Heart left ventricle (tissue), 16 donors: ENCODE results near the gene POU3F3. TPM values are rescaled to one million over a fixed set of nuclear protein-coding genes. Genes with fewer than 3 reads are reported as not detected.

Experiments
- ATAC-seq, 4 donors: fragments of 200-7000 bp; cut with Tn5 transposase; one replicate each; pipeline ENCODE4 v1.9.1; 2020 to 2022; ENCODE audit warnings: moderate library complexity in 4 of 4, mild to moderate bottlenecking in 3 of 4, moderate number of reproducible peaks in 1 of 4
- DNase-seq, 5 donors: peaks; one replicate each; pipeline ENCODE4 v3.0.0-alpha.2; 2020
- H3K27ac ChIP-seq, 12 donors: fragments of 200-600 bp; sonication (generic) in 4 of 12; one replicate each; pipeline versions ENCODE4 v1.5.0 to v1.8.0; 2016 to 2022; ENCODE audit warnings: mild to moderate bottlenecking in 2 of 12
- H3K27me3 ChIP-seq, 9 donors: fragments of 200-600 bp; sonication (generic) in 2 of 9; one replicate each; pipeline versions ENCODE4 v1.5.1 to v1.8.0; 2016 to 2022; ENCODE audit warnings: mild to moderate bottlenecking in 3 of 9
- H3K36me3 ChIP-seq, 9 donors: fragments of 200-600 bp; sonication (generic) in 2 of 9; one replicate each; pipeline versions ENCODE4 v1.5.0 to v1.8.0; 2018 to 2022; ENCODE audit warnings: mild to moderate bottlenecking in 2 of 9
- H3K4me1 ChIP-seq, 12 donors: fragments of 200-600 bp; sonication (generic) in 4 of 12; one replicate each; pipeline versions ENCODE4 v1.5.0 to v1.8.0; 2016 to 2022; ENCODE audit warnings: mild to moderate bottlenecking in 3 of 12
- H3K4me3 ChIP-seq, 12 donors: fragments of 200-600 bp; sonication (generic) in 4 of 12; one replicate each; pipeline versions ENCODE4 v1.5.0 to v1.8.0; 2017 to 2022; ENCODE audit warnings: mild to moderate bottlenecking in 9 of 12, moderate library complexity in 4 of 12
- H3K9me3 ChIP-seq, 12 donors: fragments of 200-600 bp; sonication (generic) in 4 of 12; one replicate each; pipeline versions ENCODE4 v1.5.0 to v1.8.0; 2016 to 2022; ENCODE audit warnings: mild to moderate bottlenecking in 1 of 12
- POLR2A ChIP-seq, 2 donors: fragments of 450-650 bp; IDR thresholded peaks; one replicate each; pipeline ENCODE4 v1.6.1; 2017; ENCODE audit warnings: antibody characterized with exemption in 2 of 2, mild to moderate bottlenecking in 2 of 2, moderate library complexity in 2 of 2
- WGBS, 4 donors: extraction: QIAGEN DNeasy Blood & Tissue Kit in 2 of 4; methylation state at CpG; one replicate each; pipeline versions ENCODE4 v1.1.5 to v1.1.7; 2013 to 2018; 5-methylcytosine and 5-hydroxymethylcytosine counted together
- intact Hi-C, 10 donors: fragments of 100-400 bp; cut with DNase I; formaldehyde crosslinking; loops; one replicate each; pipeline versions ENCODE4 v1.11.1 to v1.14.2; 2022
- polyA plus RNA-seq, 2 donors: library from polyadenylated mRNA; stranded (reverse); fragments of 200-250 nt; gene quantifications; one replicate each; pipeline ENCODE4 v1.2.3, GENCODE V29; 2013
- total RNA-seq, 9 donors: library from RNA; depleted of rRNA in 2 of 9; stranded (reverse); fragments of >200 nt in 2 of 9; fragmentation: NEBNext Ultra II Directional in 3 of 9; extraction: Animal tissue kit (Norgen Biotek cat#: 25700) in 3 of 9; gene quantifications; one replicate each; pipeline versions ENCODE4 v1.1.0 to v1.2.4, GENCODE V29; 2016 to 2023
- TF ChIP-seq, protein P1 (sequence below), 12 donors: fragments of 200-600 bp; sonication (generic) in 4 of 12; IDR thresholded peaks; one replicate each; pipeline versions ENCODE4 v1.5.0 to v1.8.0; 2018 to 2022; ENCODE audit warnings: antibody characterized with exemption in 12 of 12, mild to moderate bottlenecking in 5 of 12
- donor health status: ischemic (EF 13 %, LVEDD 7.1; RV severe dilation, severe dysfunction).
- donor health status: healthy with polysubstance abuse.
- donor health status: DM: no; HTN: yes; CAD: no.
- donor health status: DM: no; HTN: no; CAD: no.
- donor health status: ischemic (EF 25% LVEDD 6.9; RV normal size, moderate dysfunction).
- donor health status: ischemic (EF 25% LVEDD 5.7; RV mildly dilated, moderate dysfunction).
- donor health status: healthy.
- donor health status: DM: yes; HTN: yes; CAD: no.
- donor health status: ischemic (EF 35%, LVEDD 5.7; RV mildly dilated, moderate dysfunction).
- donor health status: nonischemic (EF 11% LVEDD 7.7; RV severe dilation, severe dysfunction).
- donor health status: DM: yes; HTN: yes; CAD: no.
- donor health status: PGD.
- donor health status: ischemic (EF 29% LVEDD 5.4; RV normal size, mild dysfunction).
- donor health status: nonischemic (EF 23%, LVEDD 6.1; RV moderate dilation, normal function).

Gene POU3F3
- total and polyA plus RNA-seq, 11 donors, result 0.08 to 0.27 TPM; not detected in 9

DNA sequence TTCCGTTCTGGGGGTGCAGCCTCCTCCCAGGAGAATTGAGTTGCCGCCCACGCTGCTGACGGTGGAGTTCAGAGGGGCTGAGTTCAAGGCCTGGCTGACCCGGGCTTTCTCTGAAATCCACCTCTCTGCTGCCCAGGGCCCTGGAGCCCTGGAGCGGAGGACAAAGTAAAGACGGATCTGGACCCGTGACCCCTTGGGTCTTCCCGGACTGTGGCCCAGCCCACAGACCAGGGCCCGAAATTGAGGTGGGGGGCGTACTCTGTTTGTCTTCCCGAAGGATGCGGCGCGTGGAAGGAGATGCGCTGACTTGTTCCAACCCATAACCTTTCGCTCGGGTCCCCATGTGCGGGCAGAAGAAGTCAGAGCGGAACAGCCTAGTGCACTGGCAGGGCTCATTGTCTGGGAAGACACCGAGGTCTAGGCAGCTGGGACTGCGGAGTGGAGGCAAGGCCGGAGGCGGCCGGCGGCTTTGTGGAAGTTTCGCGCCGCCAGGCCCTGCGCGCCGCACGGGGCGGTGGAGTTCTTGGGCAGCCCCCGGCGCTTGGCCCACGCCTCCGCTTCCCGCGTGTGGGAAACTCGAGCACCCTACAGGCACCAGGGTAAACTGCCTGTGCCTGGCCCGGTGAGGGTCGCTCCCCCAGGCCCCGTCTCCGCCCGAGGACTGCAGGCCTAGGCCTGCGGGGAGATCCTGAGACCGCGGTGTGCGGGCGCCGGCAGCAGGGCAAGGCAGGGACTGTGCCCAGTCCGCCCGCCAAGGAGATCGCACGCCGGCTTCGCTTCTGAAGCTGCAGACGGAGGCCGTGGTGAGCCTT, 9.8 kb downstream of the POU3F3 start:
- no peaks in the 10 kb centered on the region for H3K9me3 ChIP-seq
- peaks cover 0 to 31% (median 4%) of the 10 kb centered on the region in 12 donors for H3K4me1 ChIP-seq
- TF ChIP-seq, protein P1, sequence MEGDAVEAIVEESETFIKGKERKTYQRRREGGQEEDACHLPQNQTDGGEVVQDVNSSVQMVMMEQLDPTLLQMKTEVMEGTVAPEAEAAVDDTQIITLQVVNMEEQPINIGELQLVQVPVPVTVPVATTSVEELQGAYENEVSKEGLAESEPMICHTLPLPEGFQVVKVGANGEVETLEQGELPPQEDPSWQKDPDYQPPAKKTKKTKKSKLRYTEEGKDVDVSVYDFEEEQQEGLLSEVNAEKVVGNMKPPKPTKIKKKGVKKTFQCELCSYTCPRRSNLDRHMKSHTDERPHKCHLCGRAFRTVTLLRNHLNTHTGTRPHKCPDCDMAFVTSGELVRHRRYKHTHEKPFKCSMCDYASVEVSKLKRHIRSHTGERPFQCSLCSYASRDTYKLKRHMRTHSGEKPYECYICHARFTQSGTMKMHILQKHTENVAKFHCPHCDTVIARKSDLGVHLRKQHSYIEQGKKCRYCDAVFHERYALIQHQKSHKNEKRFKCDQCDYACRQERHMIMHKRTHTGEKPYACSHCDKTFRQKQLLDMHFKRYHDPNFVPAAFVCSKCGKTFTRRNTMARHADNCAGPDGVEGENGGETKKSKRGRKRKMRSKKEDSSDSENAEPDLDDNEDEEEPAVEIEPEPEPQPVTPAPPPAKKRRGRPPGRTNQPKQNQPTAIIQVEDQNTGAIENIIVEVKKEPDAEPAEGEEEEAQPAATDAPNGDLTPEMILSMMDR (IDR thresholded peaks at IDR 0.05), result no peak
- no peak for TF ChIP-seq POLR2A (IDR thresholded peaks at IDR 0.05)
- 2 to 4% (median 3%) methylated on average over 22 to 60 of the region's 60 CpGs for WGBS, 4 donors
- H3K27ac ChIP-seq, result no peak overlapping the region
- intact Hi-C loops, result no loop called here
- peak in 1 of 4 donors; percentile 27 for ATAC-seq
- no peaks in the 10 kb centered on the region for H3K36me3 ChIP-seq
- DNase-seq, result no peak
- no peak overlapping the region for H3K4me3 ChIP-seq
- H3K27me3 ChIP-seq, result peaks cover 69 to 100% (median 100%) of the 10 kb centered on the region in 9 donors

DNA sequence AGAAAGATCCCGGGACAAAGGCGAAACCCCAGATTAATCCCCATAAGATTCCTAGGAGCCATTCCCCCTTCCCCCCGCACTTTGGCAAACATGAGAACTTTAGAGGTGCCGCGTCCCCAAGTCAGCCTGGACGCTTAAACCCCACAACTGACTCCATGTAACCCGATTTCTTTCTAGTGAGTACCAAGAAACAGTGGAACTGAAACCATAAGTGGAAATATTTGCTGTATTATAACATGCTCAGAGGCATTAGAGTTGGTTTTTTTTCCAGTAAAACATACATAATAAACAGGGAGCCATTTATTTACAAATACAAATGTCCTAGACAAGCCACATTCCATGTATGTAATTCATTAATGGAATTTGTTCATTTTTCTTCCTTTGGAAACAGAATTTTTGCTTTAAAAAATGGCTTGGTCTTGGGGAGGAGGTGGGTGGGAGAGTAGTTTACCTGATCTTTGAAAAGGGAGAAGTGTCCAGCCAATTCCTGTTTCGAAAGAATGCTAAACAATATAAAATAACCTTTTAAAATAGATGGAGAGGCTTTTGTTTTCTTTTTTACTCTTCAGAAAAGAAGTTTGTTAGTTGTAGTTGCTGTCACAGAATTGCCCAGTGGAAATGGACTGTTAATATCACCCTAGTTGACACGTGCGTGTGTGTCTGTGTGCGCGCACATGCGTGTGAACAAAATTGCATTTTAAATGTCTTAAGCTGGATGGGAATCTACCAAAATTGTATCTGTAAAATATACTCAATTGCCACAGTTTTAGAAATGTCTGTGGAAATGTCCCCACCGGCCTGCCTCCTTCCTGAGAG, 10.6 kb downstream of the POU3F3 start:
- H3K27me3 ChIP-seq, result peaks cover 64 to 100% (median 100%) of the 10 kb centered on the region in 9 donors
- no peak overlapping the region for H3K27ac ChIP-seq
- ATAC-seq (no peak), DNase-seq (no peak)
- H3K4me3 ChIP-seq, result no peak overlapping the region
- H3K4me1 ChIP-seq, result peaks cover 0 to 31% (median 4%) of the 10 kb centered on the region in 12 donors
- TF ChIP-seq POLR2A (IDR thresholded peaks at IDR 0.05), result no peak
- TF ChIP-seq, protein P1 (IDR thresholded peaks at IDR 0.05), result no peak
- intact Hi-C loops, result no loop called here
- no peaks in the 10 kb centered on the region for H3K36me3 ChIP-seq
- no peaks in the 10 kb centered on the region for H3K9me3 ChIP-seq
- WGBS, 4 donors, result 8 to 13% (median 10%) methylated on average over 12 to 14 of the region's 14 CpGs

DNA sequence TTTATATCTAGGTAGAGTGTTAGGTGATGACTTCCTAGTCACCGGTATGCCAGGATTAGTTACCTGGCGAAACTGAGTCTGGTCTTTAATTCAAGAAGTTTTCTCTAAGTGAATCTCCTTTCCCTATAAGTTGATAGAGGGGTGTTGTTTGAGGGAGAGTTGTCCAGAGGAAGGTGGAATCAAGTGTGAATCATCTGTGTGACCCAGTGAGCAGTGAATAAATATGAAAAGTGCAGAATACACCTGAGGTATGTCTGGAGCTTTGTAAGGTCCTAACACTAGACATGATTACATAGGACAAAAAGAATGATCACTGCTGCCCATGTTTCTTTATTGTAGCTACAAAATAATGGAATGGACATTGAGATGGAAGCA, 11.2 kb downstream of the POU3F3 start:
- peaks cover 0 to 31% (median 4%) of the 10 kb centered on the region in 12 donors for H3K4me1 ChIP-seq
- intact Hi-C loops, result no loop called here
- no peaks in the 10 kb centered on the region for H3K36me3 ChIP-seq
- DNase-seq (no peak), ATAC-seq (no peak)
- 2 to 14% (median 4%) methylated on average over 2 of the region's 2 CpGs for WGBS, 4 donors
- no peak overlapping the region for H3K4me3 ChIP-seq
- H3K27ac ChIP-seq, result no peak overlapping the region
- H3K27me3 ChIP-seq, result peaks cover 62 to 100% (median 100%) of the 10 kb centered on the region in 9 donors
- H3K9me3 ChIP-seq, result no peaks in the 10 kb centered on the region
- no peak for TF ChIP-seq POLR2A (IDR thresholded peaks at IDR 0.05)
- TF ChIP-seq, protein P1 (IDR thresholded peaks at IDR 0.05), result no peak
